ENCODE results near the gene GJC2. TPM values are rescaled to one million over a fixed set of nuclear protein-coding genes. Genes with fewer than 3 reads are reported as not detected.

Gene GJC2
- total and polyA plus RNA-seq, 4 donors = 0.10 to 0.79 (median 0.25) TPM; not detected in 1

DNA sequence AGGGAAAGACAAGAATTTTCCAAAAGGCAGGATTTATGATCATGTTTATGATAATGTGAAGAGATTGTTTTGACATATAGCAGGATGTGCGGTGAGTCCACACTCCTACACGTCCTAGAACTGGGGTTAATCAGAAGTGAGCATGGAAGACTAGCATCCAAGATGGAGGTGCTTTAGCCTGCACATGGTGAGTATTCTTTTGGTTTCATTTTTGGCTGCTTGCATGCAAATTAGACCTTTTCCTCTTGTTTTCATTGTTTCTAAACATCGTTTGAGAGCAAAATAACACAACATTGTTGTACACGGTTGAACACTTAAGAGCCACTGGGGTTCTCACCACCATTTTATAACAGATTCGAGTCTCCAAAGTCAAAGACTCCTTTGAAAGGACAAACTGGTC lies 24.5 kb upstream of the GJC2 start:
- Histone ChIP-seq H3K4me3 (ENCODE audit: low read depth in 1 of 3, low read length in 3 of 3) (no peak overlapping the region), H3K9ac (ENCODE audit: low read depth in 1 of 2, low read length in 2 of 2) (no peak overlapping the region), H3K27ac (ENCODE audit: low read depth in 1 of 2, low read length in 2 of 2) (no peak overlapping the region), H3K36me3 (ENCODE audit: control insufficient read depth in 4 of 4, insufficient read depth in 3 of 4, low read depth in 1 of 4, low read length in 3 of 4) (no peaks in the 10 kb centered on the region), H3K4me1 (ENCODE audit: control insufficient read depth in 4 of 4, insufficient read depth in 4 of 4, low read length in 3 of 4) (no peaks in the 10 kb centered on the region), H3K9me3 (ENCODE audit: control insufficient read depth in 4 of 4, low read length in 3 of 4) (no peaks in the 10 kb centered on the region), H3K27me3 (ENCODE audit: control insufficient read depth in 4 of 4, insufficient read depth in 4 of 4, low read length in 3 of 4) (no peaks in the 10 kb centered on the region)
- DNase-seq (ENCODE audit: low spot score) = no peak
- TF ChIP-seq YY1 (IDR thresholded peaks at IDR 0.05) (no peak), JUND (IDR thresholded peaks at IDR 0.05) (no peak), NR2F2 (IDR thresholded peaks at IDR 0.05) (no peak), TAF1 (conservative IDR thresholded peaks at IDR 0.05) (no peak), FOXA2 (IDR thresholded peaks at IDR 0.05) (no peak), HNF4A (conservative IDR thresholded peaks at IDR 0.05) (no peak), EGR1 (IDR thresholded peaks at IDR 0.05; ENCODE audit: low read depth in 2 of 2) (no peak), RXRA (IDR thresholded peaks at IDR 0.05) (no peak), FOXA1 (IDR thresholded peaks at IDR 0.05) (no peak), SP1 (IDR thresholded peaks at IDR 0.05) (no peak), RAD21 (IDR thresholded peaks at IDR 0.05) (no peak), GABPA (IDR thresholded peaks at IDR 0.05 in 1 of 2, conservative IDR thresholded peaks at IDR 0.05 in 1 of 2) (no peak)
- TF ChIP-seq, protein P1, sequence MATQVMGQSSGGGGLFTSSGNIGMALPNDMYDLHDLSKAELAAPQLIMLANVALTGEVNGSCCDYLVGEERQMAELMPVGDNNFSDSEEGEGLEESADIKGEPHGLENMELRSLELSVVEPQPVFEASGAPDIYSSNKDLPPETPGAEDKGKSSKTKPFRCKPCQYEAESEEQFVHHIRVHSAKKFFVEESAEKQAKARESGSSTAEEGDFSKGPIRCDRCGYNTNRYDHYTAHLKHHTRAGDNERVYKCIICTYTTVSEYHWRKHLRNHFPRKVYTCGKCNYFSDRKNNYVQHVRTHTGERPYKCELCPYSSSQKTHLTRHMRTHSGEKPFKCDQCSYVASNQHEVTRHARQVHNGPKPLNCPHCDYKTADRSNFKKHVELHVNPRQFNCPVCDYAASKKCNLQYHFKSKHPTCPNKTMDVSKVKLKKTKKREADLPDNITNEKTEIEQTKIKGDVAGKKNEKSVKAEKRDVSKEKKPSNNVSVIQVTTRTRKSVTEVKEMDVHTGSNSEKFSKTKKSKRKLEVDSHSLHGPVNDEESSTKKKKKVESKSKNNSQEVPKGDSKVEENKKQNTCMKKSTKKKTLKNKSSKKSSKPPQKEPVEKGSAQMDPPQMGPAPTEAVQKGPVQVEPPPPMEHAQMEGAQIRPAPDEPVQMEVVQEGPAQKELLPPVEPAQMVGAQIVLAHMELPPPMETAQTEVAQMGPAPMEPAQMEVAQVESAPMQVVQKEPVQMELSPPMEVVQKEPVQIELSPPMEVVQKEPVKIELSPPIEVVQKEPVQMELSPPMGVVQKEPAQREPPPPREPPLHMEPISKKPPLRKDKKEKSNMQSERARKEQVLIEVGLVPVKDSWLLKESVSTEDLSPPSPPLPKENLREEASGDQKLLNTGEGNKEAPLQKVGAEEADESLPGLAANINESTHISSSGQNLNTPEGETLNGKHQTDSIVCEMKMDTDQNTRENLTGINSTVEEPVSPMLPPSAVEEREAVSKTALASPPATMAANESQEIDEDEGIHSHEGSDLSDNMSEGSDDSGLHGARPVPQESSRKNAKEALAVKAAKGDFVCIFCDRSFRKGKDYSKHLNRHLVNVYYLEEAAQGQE (IDR thresholded peaks at IDR 0.05) = no peak
- TF ChIP-seq, protein P2, sequence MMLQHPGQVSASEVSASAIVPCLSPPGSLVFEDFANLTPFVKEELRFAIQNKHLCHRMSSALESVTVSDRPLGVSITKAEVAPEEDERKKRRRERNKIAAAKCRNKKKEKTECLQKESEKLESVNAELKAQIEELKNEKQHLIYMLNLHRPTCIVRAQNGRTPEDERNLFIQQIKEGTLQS (IDR thresholded peaks at IDR 0.05) = no peak
- TF ChIP-seq, protein P3, sequence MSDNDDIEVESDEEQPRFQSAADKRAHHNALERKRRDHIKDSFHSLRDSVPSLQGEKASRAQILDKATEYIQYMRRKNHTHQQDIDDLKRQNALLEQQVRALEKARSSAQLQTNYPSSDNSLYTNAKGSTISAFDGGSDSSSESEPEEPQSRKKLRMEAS (IDR thresholded peaks at IDR 0.05) = no peak
- TF ChIP-seq, protein P4, sequence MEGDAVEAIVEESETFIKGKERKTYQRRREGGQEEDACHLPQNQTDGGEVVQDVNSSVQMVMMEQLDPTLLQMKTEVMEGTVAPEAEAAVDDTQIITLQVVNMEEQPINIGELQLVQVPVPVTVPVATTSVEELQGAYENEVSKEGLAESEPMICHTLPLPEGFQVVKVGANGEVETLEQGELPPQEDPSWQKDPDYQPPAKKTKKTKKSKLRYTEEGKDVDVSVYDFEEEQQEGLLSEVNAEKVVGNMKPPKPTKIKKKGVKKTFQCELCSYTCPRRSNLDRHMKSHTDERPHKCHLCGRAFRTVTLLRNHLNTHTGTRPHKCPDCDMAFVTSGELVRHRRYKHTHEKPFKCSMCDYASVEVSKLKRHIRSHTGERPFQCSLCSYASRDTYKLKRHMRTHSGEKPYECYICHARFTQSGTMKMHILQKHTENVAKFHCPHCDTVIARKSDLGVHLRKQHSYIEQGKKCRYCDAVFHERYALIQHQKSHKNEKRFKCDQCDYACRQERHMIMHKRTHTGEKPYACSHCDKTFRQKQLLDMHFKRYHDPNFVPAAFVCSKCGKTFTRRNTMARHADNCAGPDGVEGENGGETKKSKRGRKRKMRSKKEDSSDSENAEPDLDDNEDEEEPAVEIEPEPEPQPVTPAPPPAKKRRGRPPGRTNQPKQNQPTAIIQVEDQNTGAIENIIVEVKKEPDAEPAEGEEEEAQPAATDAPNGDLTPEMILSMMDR (IDR thresholded peaks at IDR 0.05; ENCODE audit: low read depth, low read length, missing input control) = no peak
- WGBS = 76% methylated on average over 5 of the region's 5 CpGs

DNA sequence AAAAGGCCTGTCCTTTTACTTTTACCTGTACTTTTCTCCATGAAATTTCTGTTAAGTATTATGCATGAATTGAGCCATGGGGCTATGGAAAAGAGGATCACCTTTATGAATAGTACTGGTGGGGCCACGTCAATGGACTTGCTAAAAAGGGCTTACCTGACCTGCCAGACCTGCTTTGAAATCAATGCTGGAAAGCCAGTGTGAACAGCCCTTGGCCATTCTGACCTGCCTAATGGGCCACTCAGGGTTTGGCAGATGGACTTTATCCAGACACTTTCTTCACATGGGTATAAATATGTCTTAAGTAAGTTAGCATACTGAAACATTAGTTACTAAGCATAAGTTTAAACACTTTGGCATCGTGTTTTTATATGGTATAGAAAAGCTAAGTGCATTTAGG lies 18.0 kb upstream of the GJC2 start:
- H3K27ac ChIP-seq (ENCODE audit: low read depth in 1 of 2, low read length in 2 of 2) = no peak overlapping the region
- H3K9me3 ChIP-seq (ENCODE audit: control insufficient read depth in 4 of 4, low read length in 3 of 4) = no peaks in the 10 kb centered on the region
- 93% methylated on average over 2 of the region's 2 CpGs for WGBS
- DNase-seq (ENCODE audit: low spot score) = no peak
- no peak overlapping the region for H3K4me3 ChIP-seq (ENCODE audit: low read depth in 1 of 3, low read length in 3 of 3)
- peak overlapping the region in 1 of 2 donors; percentile 22 for H3K9ac ChIP-seq (ENCODE audit: low read depth in 1 of 2, low read length in 2 of 2)
- no peaks in the 10 kb centered on the region for H3K27me3 ChIP-seq (ENCODE audit: control insufficient read depth in 4 of 4, insufficient read depth in 4 of 4, low read length in 3 of 4)
- H3K36me3 ChIP-seq (ENCODE audit: control insufficient read depth in 4 of 4, insufficient read depth in 3 of 4, low read depth in 1 of 4, low read length in 3 of 4) = no peaks in the 10 kb centered on the region
- peaks cover 0 to 4% (median 1%) of the 10 kb centered on the region in 4 donors for H3K4me1 ChIP-seq (ENCODE audit: control insufficient read depth in 4 of 4, insufficient read depth in 4 of 4, low read length in 3 of 4)
- TF ChIP-seq, protein P1 (IDR thresholded peaks at IDR 0.05) = no peak
- TF ChIP-seq RXRA (IDR thresholded peaks at IDR 0.05) (no peak), HNF4A (conservative IDR thresholded peaks at IDR 0.05) (no peak), NR2F2 (IDR thresholded peaks at IDR 0.05) (no peak), SP1 (IDR thresholded peaks at IDR 0.05) (no peak), TAF1 (conservative IDR thresholded peaks at IDR 0.05) (no peak), RAD21 (IDR thresholded peaks at IDR 0.05) (no peak), YY1 (IDR thresholded peaks at IDR 0.05) (no peak), HNF4G (IDR thresholded peaks at IDR 0.05) (no peak)
- TF ChIP-seq, protein P5, sequence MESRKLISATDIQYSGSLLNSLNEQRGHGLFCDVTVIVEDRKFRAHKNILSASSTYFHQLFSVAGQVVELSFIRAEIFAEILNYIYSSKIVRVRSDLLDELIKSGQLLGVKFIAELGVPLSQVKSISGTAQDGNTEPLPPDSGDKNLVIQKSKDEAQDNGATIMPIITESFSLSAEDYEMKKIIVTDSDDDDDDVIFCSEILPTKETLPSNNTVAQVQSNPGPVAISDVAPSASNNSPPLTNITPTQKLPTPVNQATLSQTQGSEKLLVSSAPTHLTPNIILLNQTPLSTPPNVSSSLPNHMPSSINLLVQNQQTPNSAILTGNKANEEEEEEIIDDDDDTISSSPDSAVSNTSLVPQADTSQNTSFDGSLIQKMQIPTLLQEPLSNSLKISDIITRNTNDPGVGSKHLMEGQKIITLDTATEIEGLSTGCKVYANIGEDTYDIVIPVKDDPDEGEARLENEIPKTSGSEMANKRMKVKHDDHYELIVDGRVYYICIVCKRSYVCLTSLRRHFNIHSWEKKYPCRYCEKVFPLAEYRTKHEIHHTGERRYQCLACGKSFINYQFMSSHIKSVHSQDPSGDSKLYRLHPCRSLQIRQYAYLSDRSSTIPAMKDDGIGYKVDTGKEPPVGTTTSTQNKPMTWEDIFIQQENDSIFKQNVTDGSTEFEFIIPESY (IDR thresholded peaks at IDR 0.05) = no peak
- TF ChIP-seq, protein P2 (IDR thresholded peaks at IDR 0.05) = no peak
- TF ChIP-seq, protein P3 (IDR thresholded peaks at IDR 0.05) = no peak
